Posterior cingulate gyrus (tissue), 11 donors: ENCODE measurements around the gene ROBO1.

Experiments
- DNase-seq, 10 donors: peaks; one replicate each; pipeline versions ENCODE4 v3.0.0 to v3.0.0-alpha.2; 2020 to 2021; ENCODE audit warnings: mixed read lengths in 3 of 10
- intact Hi-C: fragments of 100-400 bp; cut with DNase I; formaldehyde crosslinking; loops from one replicate; pipeline ENCODE4 v1.15.1; 2023

ROBO1 gene

DNA sequence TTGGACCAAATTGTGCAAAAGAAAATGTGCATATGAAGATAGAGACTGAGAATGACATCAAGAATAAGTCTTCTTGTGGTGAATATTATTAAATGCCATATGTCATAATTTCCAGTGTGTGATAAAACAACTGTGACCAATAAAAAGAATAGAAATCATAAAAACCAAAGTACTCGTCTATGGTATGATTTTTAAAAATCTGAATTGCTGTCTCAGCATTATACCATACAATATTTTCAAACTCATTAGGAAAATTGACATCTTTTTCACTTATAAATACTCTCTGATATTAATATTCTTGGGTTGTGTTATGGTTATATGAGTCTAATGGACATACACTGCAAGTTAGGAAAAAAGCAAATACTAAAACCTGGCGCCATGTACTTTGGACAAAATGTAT lies 279.4 kb downstream of the ROBO1 start:
- no peak for DNase-seq
- intact Hi-C loops = no loop called here

- intact Hi-C loops = no loop called here
- no peak for DNase-seq
Measured at GRCh38 chr3:79480746-79481145, 287.1 kb downstream of the ROBO1 start.

DNA sequence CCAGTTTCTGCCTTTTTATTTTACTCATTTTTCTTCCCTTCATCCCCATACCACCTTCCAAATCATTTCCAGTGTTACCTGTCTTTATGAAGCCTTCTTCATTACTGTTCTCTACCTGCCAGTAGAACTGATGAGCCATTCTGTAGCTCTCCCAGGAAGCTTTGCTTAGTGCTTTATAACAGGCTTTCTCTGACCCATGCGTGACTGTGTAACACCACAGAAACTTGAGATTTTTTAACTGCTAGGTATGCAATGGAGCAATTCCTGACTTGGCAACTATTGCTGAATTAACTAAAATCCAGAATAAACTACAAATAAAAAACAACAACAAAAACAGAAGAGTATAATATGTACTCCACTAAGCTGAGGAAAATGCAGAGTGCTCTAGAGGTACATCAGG lies 289.2 kb downstream of the ROBO1 start:
- DNase-seq = no peak

GRCh38 chr3:79477242-79477641 lies 290.6 kb downstream of the ROBO1 start:
- DNase-seq = no peak
- intact Hi-C loops = no loop called here

More for the DNA sequence above, 289.2 kb downstream of the ROBO1 start:
- intact Hi-C loops = no loop called here

GRCh38 chr3:79473993-79474392 lies 293.8 kb downstream of the ROBO1 start:
- intact Hi-C loops = no loop called here
- no peak for DNase-seq

DNA sequence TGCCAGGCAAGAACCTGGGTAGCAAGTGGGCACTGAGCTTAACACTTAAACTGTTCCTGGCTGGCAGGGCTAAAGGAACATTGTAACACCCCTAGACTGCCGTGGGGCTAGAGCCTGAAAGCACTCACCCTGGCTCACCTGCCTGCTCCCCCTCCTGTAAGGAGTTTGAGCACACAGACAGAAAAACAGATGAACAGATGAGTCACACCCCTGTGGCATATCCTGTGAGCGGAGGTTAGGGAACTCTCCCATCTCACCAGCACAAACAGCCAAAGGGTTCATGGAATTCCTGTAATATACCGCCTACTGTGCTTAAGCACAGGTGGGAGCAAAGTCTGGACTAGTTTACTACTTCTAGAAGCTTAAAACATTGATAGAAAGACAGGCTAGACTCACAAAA lies 300.1 kb downstream of the ROBO1 start:
- no peak for DNase-seq
- intact Hi-C loops = no loop called here

- intact Hi-C loops = no loop called here
- DNase-seq = no peak
Measured at GRCh38 chr3:79461129-79461792, 306.5 kb downstream of the ROBO1 start.

GRCh38 chr3:79453600-79453999 lies 314.2 kb downstream of the ROBO1 start:
- intact Hi-C loops = no loop called here

GRCh38 chr3:79436387-79436786 lies 331.4 kb downstream of the ROBO1 start:
- no peak for DNase-seq
- intact Hi-C loops = no loop called here

More at GRCh38 chr3:79453600-79453999, 314.2 kb downstream of the ROBO1 start:
- no peak for DNase-seq

- intact Hi-C loops = no loop called here
Measured at GRCh38 chr3:79427081-79427480, 340.7 kb downstream of the ROBO1 start.

DNA sequence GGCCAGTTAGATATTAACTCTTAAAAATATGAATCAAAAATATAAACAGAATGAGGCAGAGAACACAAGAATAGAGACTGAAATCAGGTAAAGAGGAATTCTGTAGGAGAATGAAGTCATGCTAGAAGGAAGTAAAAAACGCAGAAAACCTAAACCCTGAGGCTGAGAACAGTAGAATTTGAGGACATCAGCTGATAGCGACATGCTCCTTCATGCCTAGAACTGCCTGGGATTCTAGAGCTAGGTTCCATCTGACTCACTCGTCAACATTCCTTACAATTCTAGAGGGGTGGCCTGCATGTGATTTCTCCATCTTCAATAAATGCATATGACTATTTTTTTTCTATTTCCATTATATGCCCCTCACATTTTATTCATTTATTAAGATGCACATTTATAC lies 343.0 kb downstream of the ROBO1 start:
- intact Hi-C loops = no loop called here
- no peak for DNase-seq

More at GRCh38 chr3:79427081-79427480, 340.7 kb downstream of the ROBO1 start:
- DNase-seq = no peak

DNA sequence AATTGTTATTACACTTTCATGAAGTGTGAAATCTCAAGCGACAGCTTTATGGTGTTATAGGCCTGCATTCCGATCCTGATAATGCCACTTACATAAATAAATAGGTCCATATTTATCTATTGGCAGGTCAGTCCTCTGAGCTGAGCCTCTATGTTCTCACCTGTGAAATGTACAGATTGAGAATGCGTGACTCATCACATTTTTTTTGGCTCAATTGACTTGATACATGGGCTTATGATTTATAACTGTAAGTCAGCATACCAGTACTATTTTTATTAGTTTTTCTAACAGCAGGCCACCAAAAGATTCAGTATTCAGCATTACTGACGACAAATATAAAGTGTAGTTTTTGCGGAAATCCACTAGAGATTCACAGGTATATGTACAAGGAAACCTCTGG lies 344.4 kb downstream of the ROBO1 start:
- intact Hi-C loops = no loop called here
- DNase-seq = no peak

DNA sequence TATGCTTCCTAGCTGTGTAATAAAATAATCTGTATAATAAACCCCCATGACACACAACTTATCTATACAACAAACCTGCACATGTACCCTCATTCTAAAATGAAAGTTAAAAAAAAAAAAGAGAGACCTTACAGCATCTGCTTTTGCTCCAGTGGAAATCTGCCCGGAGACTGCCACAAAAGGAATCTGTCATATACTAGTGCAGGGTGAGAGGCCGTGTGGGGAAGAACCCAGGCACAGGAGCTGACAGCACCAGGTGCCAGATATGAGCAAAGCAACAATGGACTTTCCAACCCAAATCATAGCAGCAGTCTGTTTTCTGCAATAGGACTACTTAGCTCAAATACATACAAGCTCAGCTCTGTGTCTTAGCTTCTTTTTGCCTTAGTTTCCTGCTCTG lies 346.5 kb downstream of the ROBO1 start:
- no peak for DNase-seq
- intact Hi-C loops = no loop called here

GRCh38 chr3:79418855-79419621 lies 348.8 kb downstream of the ROBO1 start:
- intact Hi-C loops = no loop called here
- no peak for DNase-seq

GRCh38 chr3:79415356-79415755 lies 352.4 kb downstream of the ROBO1 start:
- intact Hi-C loops = no loop called here
- DNase-seq = no peak

- no peak for DNase-seq
- intact Hi-C loops = no loop called here
Measured at GRCh38 chr3:79414806-79415205, 353.0 kb downstream of the ROBO1 start.

GRCh38 chr3:79414035-79414434 lies 353.8 kb downstream of the ROBO1 start:
- no peak for DNase-seq

DNA sequence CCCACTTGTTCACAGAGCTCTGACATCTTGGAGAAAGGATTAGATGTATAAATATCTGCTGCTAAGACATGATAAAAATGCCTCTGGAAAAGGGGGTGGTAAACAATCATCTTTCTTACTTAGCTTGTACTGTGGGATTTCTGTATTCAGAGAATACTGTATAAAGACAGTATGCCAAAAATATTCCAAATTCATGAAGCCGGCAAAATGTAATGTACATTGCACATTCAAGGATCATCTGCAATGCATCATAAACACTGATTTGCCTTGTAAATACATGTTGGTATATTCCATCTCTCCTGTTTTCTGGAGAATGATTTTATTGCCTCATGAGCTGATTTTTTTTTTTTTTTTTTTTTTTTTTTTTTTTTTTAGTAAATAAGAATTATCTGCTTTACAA lies 355.3 kb downstream of the ROBO1 start:
- intact Hi-C loops = no loop called here
- DNase-seq = no peak

More at GRCh38 chr3:79414035-79414434, 353.8 kb downstream of the ROBO1 start:
- intact Hi-C loops = no loop called here

DNA sequence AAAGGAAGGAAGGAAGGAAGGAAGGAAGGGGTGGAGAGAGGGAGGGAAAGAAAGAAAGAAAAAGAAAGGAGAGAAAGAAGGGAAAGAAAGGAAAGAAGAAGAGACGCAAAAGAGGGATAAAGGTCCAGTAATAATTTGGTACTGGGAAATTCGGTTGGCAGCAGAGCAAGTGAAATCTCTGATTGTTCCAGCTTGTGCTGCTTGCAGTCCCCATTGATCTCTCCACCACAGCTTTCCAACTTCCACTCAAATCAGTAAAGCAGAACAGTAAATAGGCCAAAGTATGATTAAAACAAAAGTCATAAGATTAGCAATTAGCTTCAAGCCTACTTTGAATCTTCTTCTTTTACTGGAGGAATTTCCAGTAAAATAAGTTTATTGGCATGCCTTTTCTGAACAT lies 357.2 kb downstream of the ROBO1 start:
- no peak for DNase-seq
- intact Hi-C loops = no loop called here

DNA sequence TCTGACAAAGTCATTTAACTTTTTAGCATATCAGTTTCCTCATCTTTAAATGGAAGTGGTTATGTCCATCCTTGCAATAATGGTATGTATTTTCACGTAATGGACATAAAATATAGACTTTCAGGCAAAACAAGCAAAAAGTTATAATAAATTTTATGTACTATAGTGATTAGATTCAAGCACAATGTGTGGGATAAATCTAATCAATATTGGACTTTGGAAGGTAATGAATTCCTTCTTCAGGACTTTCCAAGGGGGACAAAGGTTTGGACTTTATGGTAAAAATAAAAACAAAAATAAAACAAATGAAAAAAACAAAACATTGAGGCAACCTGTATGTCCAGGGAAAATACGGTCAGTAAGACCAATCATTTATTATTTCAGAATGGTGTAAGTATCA lies 357.7 kb downstream of the ROBO1 start:
- no peak for DNase-seq
- intact Hi-C loops = no loop called here

DNA sequence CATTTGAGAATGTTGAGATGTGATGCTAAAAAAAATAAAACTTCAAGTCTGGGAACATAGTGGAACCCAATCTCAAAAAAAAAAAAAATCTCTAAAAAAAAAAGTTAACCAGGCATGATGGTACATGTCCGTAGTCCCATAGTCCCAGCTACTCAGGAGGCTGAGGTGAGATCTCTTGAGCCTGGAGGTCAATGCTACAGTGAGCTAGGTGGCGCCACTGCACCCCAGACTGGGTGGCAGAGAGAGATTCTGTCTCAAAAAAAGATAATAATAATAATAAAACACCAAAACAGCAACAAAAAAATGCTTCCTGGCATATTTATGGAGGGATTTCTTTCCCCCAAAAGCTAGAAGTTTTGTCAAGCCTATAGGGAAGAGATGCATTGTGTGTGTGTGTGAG lies 361.6 kb downstream of the ROBO1 start:
- intact Hi-C loops = no loop called here
- no peak for DNase-seq

DNA sequence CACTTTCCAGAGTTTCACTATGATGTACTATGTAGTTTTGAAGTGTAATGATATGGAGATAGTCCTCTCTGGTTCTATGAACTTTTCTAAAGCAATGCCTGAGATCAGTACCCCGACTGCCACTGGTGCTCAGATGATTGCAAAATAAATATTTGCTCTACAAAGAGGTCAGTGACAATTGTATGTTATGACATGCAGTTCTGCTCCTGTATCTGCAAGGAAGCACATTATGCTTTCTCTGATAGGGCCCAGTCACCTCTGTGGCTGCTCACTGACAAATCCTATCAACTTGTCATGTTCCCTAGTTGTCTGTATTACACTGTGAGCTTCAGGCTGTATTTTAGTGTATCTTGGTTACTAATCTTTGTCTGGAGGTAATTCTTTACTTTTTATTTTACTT lies 362.6 kb downstream of the ROBO1 start:
- DNase-seq = no peak
- intact Hi-C loops = no loop called here
